Keratinocyte (primary cell): ENCODE measurements around the gene CHMP6. TPM values are rescaled to one million over a fixed set of nuclear protein-coding genes. Genes with fewer than 3 reads are reported as not detected.

Source experiments
- DNase-seq: peaks from one replicate; pipeline ENCODE4 v3.0.0-alpha.2; 2011; ENCODE audit warnings: low read depth, missing footprints, low spot score
- FAIRE-seq: peaks from 2 replicates; lab custom pipeline; 2011; peaks lifted over from hg19 to GRCh38; lab: Jason Lieb, UNC
- H2AFZ ChIP-seq: 2 replicates; pipeline ENCODE4 v1.6.0; 2012; ENCODE audit warnings: low read length, control low read depth, inconsistent platforms; ENCODE audit not compliant: control insufficient read depth
- H3K27ac ChIP-seq: 2 replicates; pipeline ENCODE4 v1.5.1; 2011; ENCODE audit warnings: low read length; ENCODE audit not compliant: control insufficient read depth, insufficient read depth
- H3K27me3 ChIP-seq: 3 replicates; pipeline ENCODE4 v1.6.0; 2011; ENCODE audit warnings: low read length; ENCODE audit not compliant: control insufficient read depth, insufficient read depth; ENCODE audit errors: extremely low read depth
- H3K36me3 ChIP-seq, 2 experiments: 2 replicates in 1 of 2; 3 replicates in 1 of 2; pipeline ENCODE4 v1.5.1; 2011; ENCODE audit warnings: low read length in 2 of 2, mild to moderate bottlenecking in 1 of 2; ENCODE audit not compliant: control insufficient read depth in 2 of 2, insufficient read depth in 2 of 2; ENCODE audit errors: extremely low read depth in 1 of 2
- H3K4me1 ChIP-seq: 3 replicates; pipeline ENCODE4 v1.5.1; 2011; ENCODE audit warnings: low read length; ENCODE audit not compliant: control insufficient read depth, insufficient read depth; ENCODE audit errors: extremely low read depth
- H3K4me2 ChIP-seq: 3 replicates; pipeline ENCODE4 v1.6.0; 2011; ENCODE audit warnings: low read depth, low read length; ENCODE audit not compliant: control insufficient read depth, insufficient read depth; ENCODE audit errors: extremely low read depth
- H3K4me3 ChIP-seq, 3 experiments: fragments of 200-600 bp in 1 of 3; sonication (generic) in 1 of 3; 2 replicates in 2 of 3; 3 replicates in 1 of 3; pipeline ENCODE4 v1.5.1; 2011 to 2016; ENCODE audit warnings: low read length in 3 of 3, mild to moderate bottlenecking in 3 of 3, control low read depth in 2 of 3, inconsistent platforms in 1 of 3, low read depth in 1 of 3, mixed read lengths in 1 of 3, mixed run types in 1 of 3, moderate library complexity in 1 of 3; ENCODE audit not compliant: control insufficient read depth in 2 of 3, insufficient read depth in 2 of 3; ENCODE audit errors: extremely low read depth in 1 of 3
- H3K79me2 ChIP-seq: 2 replicates; pipeline ENCODE4 v1.6.0; 2012; ENCODE audit warnings: low read length; ENCODE audit not compliant: control insufficient read depth, insufficient read depth
- H3K9ac ChIP-seq: 3 replicates; pipeline ENCODE4 v1.6.0; 2011; ENCODE audit warnings: low read length; ENCODE audit not compliant: control insufficient read depth, insufficient read depth; ENCODE audit errors: extremely low read depth
- H3K9me1 ChIP-seq: 3 replicates; pipeline ENCODE4 v1.6.0; 2011; ENCODE audit warnings: low read length; ENCODE audit not compliant: control insufficient read depth, insufficient read depth; ENCODE audit errors: extremely low read depth
- H3K9me3 ChIP-seq: 2 replicates; pipeline ENCODE4 v1.5.1; 2012; ENCODE audit warnings: low read depth, low read length; ENCODE audit not compliant: control insufficient read depth
- H4K20me1 ChIP-seq: 3 replicates; pipeline ENCODE4 v1.6.0; 2011; ENCODE audit warnings: low read length; ENCODE audit not compliant: control insufficient read depth, insufficient read depth; ENCODE audit errors: extremely low read depth
- EZH2 ChIP-seq: IDR thresholded peaks from one replicate; pipeline ENCODE4 v1.6.1; 2012; ENCODE audit warnings: inconsistent platforms, mild to moderate bottlenecking, low read length, moderate library complexity
- dilution Hi-C: fragments of 300-500 bp; cut with MboI; formaldehyde crosslinking; loops from one replicate; pipeline ENCODE4 v1.7.0; 2020; ENCODE audit warnings: low sequenced_read_pairs; ENCODE audit not compliant: extremely low pct_ligation_motif_present
- polyA plus RNA-seq, 5 experiments: library from polyadenylated mRNA; depleted of rRNA in 3 of 5; stranded (reverse) in 3 of 5; stranded (forward) in 1 of 5; unstranded in 1 of 5; fragments of >200 nt; gene quantifications; 1 replicate in 1 of 5; 2 replicates in 3 of 5; 3 replicates in 1 of 5; pipeline versions ENCODE4 v1.2.1 to v1.2.3, GENCODE V29; 2011 to 2012; ENCODE audit warnings: missing spikeins in 2 of 5, low read depth in 1 of 5, low replicate concordance in 1 of 5
- TF ChIP-seq, protein P1 (sequence below), 3 experiments: IDR thresholded peaks in 1 of 3; conservative IDR thresholded peaks in 1 of 3; optimal IDR thresholded peaks in 1 of 3; 2 replicates in 2 of 3; 3 replicates in 1 of 3; pipeline versions ENCODE3 to v1.5.1; 2011; ENCODE audit warnings: low read length in 3 of 3, mild to moderate bottlenecking in 3 of 3, moderate library complexity in 2 of 3, control low read depth in 1 of 3, inconsistent platforms in 1 of 3; ENCODE audit not compliant: insufficient read depth in 2 of 3; ENCODE audit errors: extremely low read depth in 1 of 3

CHMP6 gene
- polyA plus RNA-seq, 1 donor (not counting 4 experiments of a cell fraction or from before 2014, with no cell fraction given) = 20.9 TPM

DNA sequence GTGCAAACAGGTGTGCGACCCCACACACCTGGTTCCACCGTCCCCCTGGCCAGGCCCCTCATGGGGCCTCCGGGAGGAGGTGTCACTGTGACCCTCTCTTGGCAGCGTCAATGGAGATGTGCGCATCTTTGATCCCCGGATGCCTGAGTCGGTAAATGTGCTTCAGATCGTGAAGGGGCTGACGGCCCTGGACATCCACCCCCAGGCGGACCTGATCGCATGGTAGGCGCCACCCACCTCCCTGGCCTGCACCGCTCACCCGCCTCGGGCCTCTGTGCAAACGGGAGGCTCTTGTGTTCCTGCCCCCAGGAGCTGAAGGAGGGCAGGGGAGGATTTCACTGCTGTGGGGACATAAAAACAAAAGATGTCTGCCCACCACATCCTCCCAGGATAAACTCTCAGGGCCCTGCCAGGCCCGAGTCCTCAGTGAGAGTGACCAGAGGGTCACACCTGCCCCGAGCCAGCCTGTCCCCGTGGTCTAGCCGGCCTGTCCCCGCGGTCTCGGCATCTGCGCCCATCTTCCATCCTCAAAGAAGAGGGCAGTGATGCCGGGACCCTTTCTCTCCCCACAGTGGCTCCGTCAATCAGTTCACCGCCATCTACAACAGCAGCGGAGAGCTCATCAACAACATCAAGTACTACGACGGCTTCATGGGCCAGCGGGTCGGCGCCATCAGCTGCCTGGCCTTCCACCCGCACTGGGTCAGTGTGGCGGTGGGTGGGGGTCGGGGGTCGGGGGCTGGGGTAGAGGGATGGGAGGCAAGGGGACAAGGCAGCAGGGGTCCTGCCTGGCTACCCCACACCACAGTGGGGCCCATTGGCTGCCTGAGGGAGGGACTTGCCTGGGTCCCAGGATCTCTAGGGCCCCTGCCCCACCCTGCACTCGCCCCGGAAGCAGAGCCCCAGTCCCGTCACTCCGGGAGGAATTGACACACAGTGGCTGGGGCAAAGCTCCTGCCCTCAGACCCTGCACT lies 29.0 kb upstream of the CHMP6 start:
- no peak for FAIRE-seq
- no peaks in the 10 kb centered on the region for H3K9me1 ChIP-seq
- no peak overlapping the region for H3K27ac ChIP-seq
- peaks cover 0 to under 1% of the 10 kb centered on the region in 2 experiments for H3K36me3 ChIP-seq
- no peak overlapping the region for H3K9ac ChIP-seq
- H3K79me2 ChIP-seq = no peaks in the 10 kb centered on the region
- no peak overlapping the region for H3K4me2 ChIP-seq
- no peaks in the 10 kb centered on the region for H4K20me1 ChIP-seq
- no peak for DNase-seq
- dilution Hi-C loops = no loop called here
- H3K4me3 ChIP-seq = no peak overlapping the region
- TF ChIP-seq, protein P1, sequence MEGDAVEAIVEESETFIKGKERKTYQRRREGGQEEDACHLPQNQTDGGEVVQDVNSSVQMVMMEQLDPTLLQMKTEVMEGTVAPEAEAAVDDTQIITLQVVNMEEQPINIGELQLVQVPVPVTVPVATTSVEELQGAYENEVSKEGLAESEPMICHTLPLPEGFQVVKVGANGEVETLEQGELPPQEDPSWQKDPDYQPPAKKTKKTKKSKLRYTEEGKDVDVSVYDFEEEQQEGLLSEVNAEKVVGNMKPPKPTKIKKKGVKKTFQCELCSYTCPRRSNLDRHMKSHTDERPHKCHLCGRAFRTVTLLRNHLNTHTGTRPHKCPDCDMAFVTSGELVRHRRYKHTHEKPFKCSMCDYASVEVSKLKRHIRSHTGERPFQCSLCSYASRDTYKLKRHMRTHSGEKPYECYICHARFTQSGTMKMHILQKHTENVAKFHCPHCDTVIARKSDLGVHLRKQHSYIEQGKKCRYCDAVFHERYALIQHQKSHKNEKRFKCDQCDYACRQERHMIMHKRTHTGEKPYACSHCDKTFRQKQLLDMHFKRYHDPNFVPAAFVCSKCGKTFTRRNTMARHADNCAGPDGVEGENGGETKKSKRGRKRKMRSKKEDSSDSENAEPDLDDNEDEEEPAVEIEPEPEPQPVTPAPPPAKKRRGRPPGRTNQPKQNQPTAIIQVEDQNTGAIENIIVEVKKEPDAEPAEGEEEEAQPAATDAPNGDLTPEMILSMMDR (optimal IDR thresholded peaks at IDR 0.05 in 1 of 3, IDR thresholded peaks at IDR 0.05 in 1 of 3, conservative IDR thresholded peaks at IDR 0.05 in 1 of 3; ENCODE audit: extremely low read depth in 1 of 3, insufficient read depth in 2 of 3, low read length in 3 of 3) = no peak
- TF ChIP-seq EZH2 = no peak
- H2AFZ ChIP-seq = no peak overlapping the region
- H3K4me1 ChIP-seq = no peaks in the 10 kb centered on the region
- H3K9me3 ChIP-seq = no peaks in the 10 kb centered on the region
- H3K27me3 ChIP-seq = no peaks in the 10 kb centered on the region

DNA sequence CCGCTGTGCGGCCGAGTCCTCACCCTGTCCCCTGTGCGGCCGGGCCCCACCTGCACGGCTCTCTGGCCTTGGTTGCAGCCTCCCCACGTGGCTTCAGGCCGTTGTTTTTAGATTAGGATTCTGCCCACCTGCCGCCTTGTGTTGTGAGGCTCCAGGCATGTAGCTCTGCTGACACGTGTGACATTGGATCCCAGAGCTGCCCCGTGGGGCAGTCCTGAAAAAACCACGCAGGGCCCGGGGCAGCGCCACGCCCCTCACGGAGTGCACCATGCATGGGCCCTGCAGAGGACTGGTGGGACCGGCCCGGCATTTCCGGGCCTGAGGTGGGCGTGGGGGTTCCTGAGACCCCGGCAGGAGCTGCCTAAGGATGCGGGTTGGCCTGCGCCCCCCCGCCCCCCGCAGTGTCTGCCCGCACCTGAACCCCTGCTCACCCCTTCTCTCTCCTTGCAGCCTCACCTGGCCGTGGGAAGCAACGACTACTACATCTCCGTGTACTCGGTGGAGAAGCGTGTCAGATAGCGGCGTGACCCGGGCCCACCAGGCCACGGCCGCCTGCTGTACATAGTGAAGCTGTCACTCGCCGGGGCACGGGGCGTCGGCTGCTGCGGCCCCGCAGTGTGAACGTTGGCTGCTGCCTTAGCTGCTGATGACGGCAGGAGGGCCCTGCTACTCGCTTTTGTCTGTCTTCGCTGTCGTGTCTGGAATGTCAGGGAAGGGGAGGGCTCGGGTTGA lies 27.7 kb upstream of the CHMP6 start:
- Histone ChIP-seq H3K9me3 (no peaks in the 10 kb centered on the region), H3K27ac (no peak overlapping the region), H3K36me3 (no peaks in the 10 kb centered on the region), H3K4me3 (no peak overlapping the region), H2AFZ (no peak overlapping the region), H3K9me1 (no peaks in the 10 kb centered on the region), H3K4me2 (no peak overlapping the region), H3K9ac (no peak overlapping the region), H4K20me1 (no peaks in the 10 kb centered on the region), H3K4me1 (no peaks in the 10 kb centered on the region), H3K79me2 (no peaks in the 10 kb centered on the region), H3K27me3 (peaks cover 3% of the 10 kb centered on the region)
- dilution Hi-C loops = no loop called here
- no peak for DNase-seq
- FAIRE-seq = no peak
- no peak for TF ChIP-seq EZH2
- TF ChIP-seq, protein P1 (optimal IDR thresholded peaks at IDR 0.05 in 1 of 3, IDR thresholded peaks at IDR 0.05 in 1 of 3, conservative IDR thresholded peaks at IDR 0.05 in 1 of 3; ENCODE audit: extremely low read depth in 1 of 3, insufficient read depth in 2 of 3, low read length in 3 of 3) = no peak
